Esophagus muscularis mucosa (tissue), 4 donors: ENCODE results near the gene MOG. TPM values are rescaled to one million over a fixed set of nuclear protein-coding genes. Genes with fewer than 3 reads are reported as not detected.
A peak's percentile ranks its signal among the peaks of the same experiment; 100 is the strongest.

Experiments used
- DNase-seq: peaks from one replicate; pipeline ENCODE4 v3.0.0-alpha.2; 2017; ENCODE audit errors: extremely low spot score
- H3K27ac ChIP-seq, 4 donors: fragments of 200-600 bp; sonication (generic); replicated peaks in 1 of 4; 1 replicate in 3 of 4; 2 replicates in 1 of 4; pipeline ENCODE4 v1.5.1; 2016 to 2019; ENCODE audit warnings: mild to moderate bottlenecking in 1 of 4
- H3K27me3 ChIP-seq, 4 donors: fragments of 200-600 bp; sonication (generic); one replicate each; pipeline versions ENCODE4 v1.5.1 to v1.6.0; 2016 to 2019
- H3K36me3 ChIP-seq, 4 donors: fragments of 200-600 bp; sonication (generic); one replicate each; pipeline ENCODE4 v1.5.1; 2016 to 2019
- H3K4me1 ChIP-seq, 4 donors: fragments of 200-600 bp; sonication (generic); one replicate each; pipeline ENCODE4 v1.5.1; 2016 to 2019
- H3K4me3 ChIP-seq, 4 donors: fragments of 200-600 bp; sonication (generic); 1 replicate in 2 of 4; 2 replicates in 2 of 4; pipeline ENCODE4 v1.5.1; 2016 to 2019; ENCODE audit warnings: mild to moderate bottlenecking in 4 of 4, moderate library complexity in 1 of 4
- H3K9me3 ChIP-seq, 4 donors: fragments of 200-600 bp; sonication (generic); 1 replicate in 3 of 4; 2 replicates in 1 of 4; pipeline ENCODE4 v1.5.1; 2016 to 2019
- CTCF ChIP-seq, 3 experiments: fragments of 200-600 bp in 2 of 3; fragments of 450-650 bp in 1 of 3; sonication (generic) in 2 of 3; IDR thresholded peaks; one replicate each; pipeline ENCODE4 v1.5.1; 2017 to 2019; ENCODE audit warnings: antibody characterized with exemption in 3 of 3, mild to moderate bottlenecking in 2 of 3, moderate library complexity in 1 of 3
- EP300 ChIP-seq: sonication (generic); formaldehyde crosslinking; IDR thresholded peaks from one replicate; pipeline ENCODE4 v1.6.1; 2017; ENCODE audit warnings: antibody characterized with exemption
- POLR2A ChIP-seq: fragments of 450-650 bp; IDR thresholded peaks from one replicate; pipeline ENCODE4 v1.6.1; 2017; ENCODE audit warnings: antibody characterized with exemption, moderate library complexity, mild to moderate bottlenecking, low read depth
- POLR2AphosphoS5 ChIP-seq, 2 donors: sonication (generic); formaldehyde crosslinking; IDR thresholded peaks; one replicate each; pipeline ENCODE4 v1.6.1; 2017; ENCODE audit warnings: antibody characterized with exemption in 2 of 2
- WGBS: methylation state at CpG from one replicate; pipeline ENCODE4 v1.1.5; 2018; 5-methylcytosine and 5-hydroxymethylcytosine counted together
- intact Hi-C: fragments of 100-400 bp; cut with DNase I; formaldehyde crosslinking; loops from one replicate; pipeline ENCODE4 v1.15.1; 2023
- total RNA-seq, 4 donors: library from RNA; depleted of rRNA; stranded (reverse); fragments of >200 nt; gene quantifications; one replicate each; pipeline versions ENCODE4 v1.1.0 to v1.2.1, GENCODE V29; 2016

The MOG gene
- total RNA-seq, 4 donors from 2014 or later: not detected

- intact Hi-C loops: no loop called here
- Histone ChIP-seq H3K4me3 (no peak overlapping the region), H3K27ac (no peak overlapping the region), H3K4me1 (peaks cover 17 to 31% (median 25%) of the 10 kb centered on the region in 4 donors), H3K36me3 (peaks cover 19 to 43% (median 36%) of the 10 kb centered on the region in 4 donors), H3K27me3 (peaks cover 0 to 4% (median 0%) of the 10 kb centered on the region in 4 donors), H3K9me3 (no peaks in the 10 kb centered on the region)
- DNase-seq: no peak
- 70% methylated on average over 7 of the region's 7 CpGs for WGBS
- TF ChIP-seq EP300 (no peak), POLR2A (no peak), CTCF (IDR thresholded peaks at IDR 0.05) (no peak), POLR2AphosphoS5 (IDR thresholded peaks at IDR 0.05) (no peak)
Observed at GRCh38 chr6:29625337-29625930, 31.5 kb upstream of the MOG start.

GRCh38 chr6:29626948-29627754 is 29.7 kb upstream of the MOG start:
- peak overlapping the region; percentile 58 to 82 (median 68) for H3K4me3 ChIP-seq
- no peaks in the 10 kb centered on the region for H3K9me3 ChIP-seq
- H3K4me1 ChIP-seq: peaks cover 29 to 44% (median 41%) of the 10 kb centered on the region in 4 donors
- DNase-seq: no peak
- H3K27ac ChIP-seq: peak overlapping the region; percentile 85 to 90 (median 88)
- H3K27me3 ChIP-seq: peaks cover 0 to 4% (median 0%) of the 10 kb centered on the region in 4 donors
- 52% methylated on average over 6 of the region's 31 CpGs for WGBS
- peaks cover 2 to 26% (median 19%) of the 10 kb centered on the region in 4 donors for H3K36me3 ChIP-seq
- TF ChIP-seq POLR2A (no peak), POLR2AphosphoS5 (IDR thresholded peaks at IDR 0.05) (no peak)
- intact Hi-C loops: no loop called here

- intact Hi-C loops: no loop called here
- WGBS: under 1% methylated on average over 16 of the region's 51 CpGs
- TF ChIP-seq POLR2A: peak; percentile 68
- peak; percentile 94 to 96 for TF ChIP-seq POLR2AphosphoS5 (IDR thresholded peaks at IDR 0.05)
- no peak for TF ChIP-seq EP300
- no peak for TF ChIP-seq CTCF (IDR thresholded peaks at IDR 0.05)
Observed at GRCh38 chr6:29627755-29628418, 29.0 kb upstream of the MOG start.

GRCh38 chr6:29628419-29629281 is 28.2 kb upstream of the MOG start:
- Histone ChIP-seq H3K4me1 (peaks cover 32 to 50% (median 46%) of the 10 kb centered on the region in 4 donors), H3K9me3 (no peaks in the 10 kb centered on the region), H3K36me3 (peaks cover 0 to 11% (median 4%) of the 10 kb centered on the region in 4 donors), H3K27ac (peak overlapping the region; percentile 85 to 90 (median 88)), H3K4me3 (peak overlapping the region; percentile 58 to 82 (median 68)), H3K27me3 (peaks cover 0 to 4% (median 0%) of the 10 kb centered on the region in 4 donors)
- WGBS: 8% methylated on average over 32 of the region's 32 CpGs
- intact Hi-C loops: no loop called here
- DNase-seq: no peak
- TF ChIP-seq POLR2AphosphoS5 (IDR thresholded peaks at IDR 0.05) (peak; percentile 57 to 75), EP300 (no peak), POLR2A (no peak), CTCF (IDR thresholded peaks at IDR 0.05) (peak; percentile 58 to 78 (median 59))

More at GRCh38 chr6:29627755-29628418, 29.0 kb upstream of the MOG start:
- no peak for DNase-seq
- peaks cover 0 to 4% (median 0%) of the 10 kb centered on the region in 4 donors for H3K27me3 ChIP-seq
- peaks cover 29 to 45% (median 42%) of the 10 kb centered on the region in 4 donors for H3K4me1 ChIP-seq
- peak overlapping the region; percentile 58 to 82 (median 68) for H3K4me3 ChIP-seq
- no peaks in the 10 kb centered on the region for H3K9me3 ChIP-seq
- peaks cover 0 to 19% (median 11%) of the 10 kb centered on the region in 4 donors for H3K36me3 ChIP-seq
- peak overlapping the region; percentile 85 to 90 (median 88) for H3K27ac ChIP-seq
